Tibial nerve (tissue), 4 donors: ENCODE results near the gene APOO.

Experiments used
- CTCF ChIP-seq, 5 experiments: fragments of 200-600 bp in 3 of 5; fragments of 450-650 bp in 2 of 5; sonication (generic) in 3 of 5; IDR thresholded peaks; one replicate each; pipeline ENCODE4 v1.5.1; 2016 to 2019; ENCODE audit warnings: antibody characterized with exemption in 5 of 5, mild to moderate bottlenecking in 3 of 5, moderate library complexity in 2 of 5
- EP300 ChIP-seq, 2 donors: sonication (generic); formaldehyde crosslinking; IDR thresholded peaks; one replicate each; pipeline ENCODE4 v1.6.1; 2017; ENCODE audit warnings: antibody characterized with exemption in 2 of 2, mild to moderate bottlenecking in 1 of 2
- POLR2A ChIP-seq, 2 donors: fragments of 450-650 bp; IDR thresholded peaks; one replicate each; pipeline ENCODE4 v1.6.1; 2017; ENCODE audit warnings: antibody characterized with exemption in 2 of 2, mild to moderate bottlenecking in 2 of 2, moderate library complexity in 2 of 2

- TF ChIP-seq EP300 (IDR thresholded peaks at IDR 0.05) (no peak), CTCF (IDR thresholded peaks at IDR 0.05) (no peak), POLR2A (IDR thresholded peaks at IDR 0.05) (no peak)
Measured at GRCh38 chrX:23887918-23888317, 19.8 kb downstream of the APOO start.
